Endometrium (tissue), 2 donors: ENCODE data around the gene THSD7B.
"Not testable (repeated sequence)": the region's sequence is repeated elsewhere in the genome, so short reads cannot be mapped to it uniquely, and the experiment has no call there.

Experiments
- FAIRE-seq: peaks from 2 replicates; lab custom pipeline; 2012; peaks lifted over from hg19 to GRCh38; lab: Jason Lieb, UNC
- donor health status: control.
- donor health status: control.

THSD7B gene

DNA sequence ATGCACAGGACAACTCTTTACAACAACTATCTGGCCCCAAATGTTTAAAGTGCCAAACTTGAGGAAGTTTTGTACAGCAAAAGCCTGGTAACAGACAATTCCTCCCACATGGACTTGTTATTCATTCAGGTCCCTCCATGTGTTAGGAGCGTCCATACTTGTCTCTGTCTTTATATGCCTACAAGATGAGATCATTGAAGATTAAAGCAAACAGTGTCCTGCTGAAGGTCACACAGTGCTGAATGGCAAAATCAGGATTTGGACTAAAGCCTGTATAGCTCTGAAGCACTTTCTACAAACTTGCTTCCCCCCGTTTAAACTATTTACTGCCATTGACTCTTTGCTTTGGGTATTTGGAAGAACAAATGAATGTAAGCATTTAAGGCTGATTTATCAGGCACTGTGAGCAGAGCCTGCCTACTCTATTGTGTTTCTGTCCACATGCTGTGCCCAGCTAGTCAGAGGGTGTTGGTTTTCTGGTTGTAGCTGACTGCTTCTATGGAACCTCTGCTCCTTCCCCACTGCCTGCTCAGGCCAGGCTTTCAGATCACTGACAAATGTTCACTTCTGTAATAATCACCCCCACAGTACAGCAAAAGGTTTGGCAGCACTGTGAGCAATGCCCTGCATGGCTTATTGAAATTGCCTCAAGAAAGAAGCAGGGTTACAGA, 274.3 kb downstream of the THSD7B start:
- no peak for FAIRE-seq

DNA sequence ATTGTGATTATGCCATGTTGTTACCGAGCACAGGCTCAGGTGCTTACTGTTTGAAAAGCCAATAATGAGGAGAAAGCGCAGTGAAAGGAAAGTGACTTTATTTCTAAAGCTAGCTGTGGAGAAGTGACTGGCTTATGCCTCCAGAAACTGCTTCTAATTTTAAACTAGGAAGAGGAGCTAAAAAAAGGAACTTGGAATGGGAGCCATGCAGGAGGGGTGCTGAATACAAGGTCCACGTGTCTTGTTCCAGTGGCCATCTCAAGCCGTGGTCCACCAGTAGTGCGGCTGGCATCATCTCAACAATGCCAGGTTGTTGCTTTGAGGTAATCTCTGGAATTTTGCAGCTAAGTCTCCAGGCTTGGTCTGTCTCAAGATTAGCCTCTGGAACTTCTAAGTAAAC, 282.0 kb downstream of the THSD7B start:
- FAIRE-seq, result no peak

DNA sequence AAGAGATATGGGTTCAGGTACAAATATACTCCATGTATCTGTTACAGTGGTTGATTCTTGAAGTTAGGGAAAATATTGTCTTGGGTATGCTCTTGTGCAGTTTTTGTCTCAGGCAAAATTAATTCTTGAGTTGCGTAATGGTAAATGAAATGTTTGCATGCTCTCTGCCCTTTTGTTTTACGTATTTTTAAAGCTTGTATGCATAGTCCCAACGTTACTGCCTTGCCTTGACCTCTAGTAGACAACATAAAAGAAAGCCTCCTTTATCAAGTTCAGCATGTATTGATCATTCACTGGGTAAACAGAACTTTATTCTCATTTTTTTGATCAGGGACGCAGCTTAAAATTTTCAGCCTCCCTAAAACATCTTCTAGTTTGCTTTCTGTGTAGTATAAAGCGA, 283.1 kb downstream of the THSD7B start:
- FAIRE-seq, result no peak

DNA sequence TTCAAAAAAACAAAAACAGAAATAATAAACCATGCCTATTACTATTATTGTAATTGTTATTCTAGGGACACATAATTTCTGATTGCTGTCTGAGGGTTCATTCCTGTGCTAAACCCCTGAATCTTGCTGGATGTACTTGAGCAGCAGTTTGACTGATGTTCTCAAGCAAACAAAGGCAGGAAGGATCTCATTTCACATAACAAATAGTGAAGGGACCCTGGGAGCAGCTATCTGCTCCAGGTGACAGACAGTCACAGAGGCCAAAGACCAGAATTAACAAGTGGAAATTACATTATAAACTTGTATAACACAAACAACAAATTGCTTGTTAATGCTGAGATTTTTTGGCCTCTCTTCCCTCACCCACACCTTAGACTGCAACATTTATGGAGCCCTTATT, 284.2 kb downstream of the THSD7B start:
- no peak for FAIRE-seq

DNA sequence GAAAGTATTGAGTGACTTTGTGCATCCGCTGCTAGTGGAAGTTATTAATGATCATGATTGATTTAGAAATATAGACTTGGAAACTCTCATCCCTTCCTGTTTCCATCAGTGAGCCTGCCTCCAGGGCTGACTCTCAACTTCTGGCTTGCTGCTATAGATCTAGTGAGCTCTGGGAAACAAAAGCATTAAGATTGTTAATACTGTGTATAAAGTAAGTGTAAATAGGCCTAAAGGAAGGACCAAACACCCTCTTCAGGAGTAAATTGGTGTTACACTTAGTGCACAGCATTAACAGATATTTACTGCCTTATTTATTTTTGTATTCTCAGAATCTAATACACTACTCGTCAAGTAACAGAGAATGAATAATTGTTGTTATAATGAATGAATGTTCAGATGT, 285.6 kb downstream of the THSD7B start:
- FAIRE-seq, result no peak

DNA sequence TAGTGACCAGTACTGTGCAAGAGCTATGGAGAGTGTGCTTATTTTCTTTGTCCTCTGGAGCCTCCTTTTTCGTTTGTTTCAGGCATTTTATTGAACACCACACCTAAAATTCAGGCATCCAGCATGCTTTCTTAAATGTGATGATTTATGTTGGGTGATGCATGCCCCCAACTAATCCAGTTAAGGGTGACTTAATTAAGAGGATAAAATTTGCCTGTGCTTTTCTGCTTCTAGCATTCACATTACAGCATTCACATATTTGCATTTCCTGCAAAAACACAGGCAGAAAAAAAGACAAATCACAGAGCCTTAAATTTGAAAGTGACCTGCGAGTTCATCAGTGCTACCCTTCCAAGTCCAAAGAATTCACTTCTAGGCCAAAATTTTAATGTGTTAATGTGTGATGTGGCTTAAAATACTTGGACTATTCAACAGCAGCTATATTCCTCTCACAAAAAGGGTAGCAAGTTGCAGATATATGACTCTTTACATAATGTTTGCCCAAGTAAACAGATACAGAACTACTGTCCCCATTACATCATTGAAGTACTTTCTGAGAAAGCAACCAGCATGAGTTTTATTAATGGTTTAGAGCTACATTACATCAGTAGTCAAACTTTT, 286.5 kb downstream of the THSD7B start:
- FAIRE-seq, result no peak

DNA sequence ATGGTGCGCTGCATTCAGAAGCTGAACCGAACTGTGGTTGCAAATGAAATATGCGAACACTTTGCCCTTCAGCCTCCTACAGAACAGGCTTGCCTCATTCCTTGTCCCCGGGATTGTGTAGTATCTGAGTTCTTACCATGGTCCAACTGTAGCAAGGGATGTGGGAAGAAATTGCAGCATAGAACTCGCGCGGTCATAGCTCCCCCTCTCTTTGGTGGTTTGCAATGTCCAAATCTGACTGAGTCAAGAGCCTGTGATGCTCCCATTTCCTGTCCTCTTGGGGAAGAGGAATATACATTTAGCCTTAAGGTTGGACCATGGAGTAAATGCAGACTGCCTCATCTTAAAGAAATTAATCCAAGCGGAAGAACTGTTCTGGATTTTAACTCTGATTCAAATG, 291.4 kb downstream of the THSD7B start:
- no peak for FAIRE-seq

DNA sequence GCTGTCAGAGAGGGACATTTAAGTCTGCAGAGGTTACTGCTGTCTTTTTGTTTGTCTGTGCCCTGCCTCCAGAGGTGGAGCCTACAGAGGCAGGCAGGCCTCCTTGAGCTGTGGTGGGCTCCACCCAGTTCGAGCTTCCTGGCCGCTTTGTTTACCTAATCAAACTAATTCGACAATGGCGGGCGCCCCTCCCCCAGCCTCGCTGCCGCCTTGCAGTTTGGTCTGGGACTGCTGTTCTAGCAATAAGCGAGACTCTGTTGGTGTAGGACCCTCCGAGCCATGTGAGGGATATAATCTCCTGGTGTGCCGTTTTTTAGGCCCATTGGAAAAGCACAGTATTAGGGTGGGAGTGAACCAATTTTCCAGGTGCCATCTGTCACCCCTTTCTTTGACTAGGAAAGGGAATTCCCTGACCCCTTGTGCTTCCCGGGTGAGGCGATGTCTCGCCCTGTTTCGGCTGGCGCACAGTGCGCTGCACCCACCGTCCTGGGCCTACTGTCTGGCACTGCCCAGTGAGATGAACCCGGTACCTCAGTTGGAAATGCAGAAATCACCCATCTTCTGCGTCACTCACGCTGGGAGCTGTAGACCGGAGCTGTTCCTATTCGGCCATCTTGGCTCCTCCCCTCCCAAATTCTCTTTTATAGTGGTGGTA, 310.9 kb downstream of the THSD7B start:
- not testable (repeated sequence) for FAIRE-seq

DNA sequence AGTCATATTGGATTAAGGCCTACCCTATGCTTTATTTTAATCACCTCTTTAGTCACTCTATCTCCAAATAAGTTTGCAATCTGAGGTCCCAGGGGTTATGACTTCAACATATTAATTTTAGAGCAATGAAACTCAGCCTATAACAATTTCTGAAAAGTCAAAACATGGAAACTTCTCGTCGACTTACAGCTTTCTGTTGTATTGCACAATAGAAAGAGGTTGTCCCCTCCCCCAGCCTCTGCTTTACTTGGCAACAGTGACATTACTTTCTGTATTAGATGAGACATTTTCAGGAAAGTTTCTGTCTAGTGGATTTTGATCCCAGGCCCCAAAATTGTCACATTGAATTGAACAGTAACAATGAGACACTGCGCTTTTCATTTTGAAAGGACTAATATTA, 326.4 kb downstream of the THSD7B start:
- no peak for FAIRE-seq

DNA sequence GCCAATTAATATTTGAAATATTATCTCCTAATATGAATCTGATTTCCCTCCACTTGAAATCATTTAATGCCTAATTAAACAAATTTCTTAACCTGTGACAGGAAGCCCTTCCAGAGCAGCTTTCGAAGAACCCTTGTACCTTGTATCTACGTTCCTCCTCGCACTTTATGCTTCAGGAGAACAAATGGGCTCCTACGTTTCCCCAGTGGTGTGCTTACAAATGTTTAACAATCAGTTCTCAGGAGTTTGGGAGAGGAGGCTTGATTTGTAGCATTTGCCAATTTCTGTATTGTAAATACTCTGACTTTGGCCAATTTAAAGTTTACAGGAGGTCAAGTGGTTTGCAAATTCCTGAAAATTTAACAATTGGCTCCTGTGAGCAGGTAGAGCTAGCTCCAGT, 327.8 kb downstream of the THSD7B start:
- no peak for FAIRE-seq

DNA sequence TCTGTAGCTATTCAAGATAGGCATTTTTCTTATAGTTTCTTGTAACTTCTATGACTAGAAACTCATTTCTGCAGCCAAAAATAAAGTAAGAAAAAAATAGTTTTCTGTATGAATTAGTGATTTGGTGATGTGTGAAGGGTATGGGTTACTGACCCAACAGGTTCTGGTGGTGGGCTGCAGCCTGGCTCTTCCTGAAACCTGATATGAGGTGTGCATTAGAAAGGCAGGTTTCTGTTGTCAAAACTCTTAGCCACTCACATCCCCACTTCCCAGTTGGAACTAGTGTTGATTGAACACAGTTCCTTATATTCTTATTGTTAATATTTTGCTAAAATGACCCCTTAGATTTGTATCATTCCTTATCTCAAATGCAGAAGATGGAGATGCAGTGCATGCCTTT, 330.8 kb downstream of the THSD7B start:
- no peak for FAIRE-seq

DNA sequence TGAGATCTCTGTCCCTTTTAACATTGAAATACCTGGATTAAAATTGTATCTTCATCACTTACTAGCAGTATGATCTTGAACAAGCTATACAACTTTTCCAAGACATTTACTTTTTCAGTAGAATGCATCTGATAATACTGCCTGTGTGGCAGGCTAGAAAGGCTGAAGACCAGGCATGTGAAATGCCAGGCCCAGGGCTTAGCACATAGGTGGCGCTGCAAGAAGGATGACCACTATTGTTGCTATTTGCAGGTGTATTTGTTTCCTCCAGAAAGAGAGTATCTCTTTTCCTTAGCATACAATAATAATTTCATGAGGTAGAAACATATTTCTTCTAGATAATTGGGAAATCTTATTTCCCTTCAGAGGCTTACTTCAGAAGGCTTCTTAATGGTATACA, 331.3 kb downstream of the THSD7B start:
- FAIRE-seq, result no peak

DNA sequence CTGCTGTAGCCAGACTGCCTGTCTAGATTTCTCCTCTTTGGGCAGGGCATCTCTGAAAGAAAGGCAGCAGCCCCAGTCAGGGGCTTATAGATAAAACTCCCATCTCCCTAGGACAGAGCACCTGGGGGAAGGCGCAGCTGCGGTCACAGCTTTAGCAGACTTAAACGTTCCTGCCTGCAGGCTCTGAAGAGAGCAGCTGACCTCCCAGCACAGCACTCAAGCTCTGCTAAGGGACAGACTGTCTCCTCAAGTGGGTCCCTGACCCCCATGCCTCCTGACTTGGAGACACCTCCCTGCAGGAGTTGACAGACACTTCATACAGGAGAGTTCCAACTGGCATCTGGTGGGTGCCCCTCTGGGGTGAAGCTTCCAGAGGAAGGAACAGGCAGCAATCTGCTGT, 336.5 kb downstream of the THSD7B start:
- not testable (repeated sequence) for FAIRE-seq

DNA sequence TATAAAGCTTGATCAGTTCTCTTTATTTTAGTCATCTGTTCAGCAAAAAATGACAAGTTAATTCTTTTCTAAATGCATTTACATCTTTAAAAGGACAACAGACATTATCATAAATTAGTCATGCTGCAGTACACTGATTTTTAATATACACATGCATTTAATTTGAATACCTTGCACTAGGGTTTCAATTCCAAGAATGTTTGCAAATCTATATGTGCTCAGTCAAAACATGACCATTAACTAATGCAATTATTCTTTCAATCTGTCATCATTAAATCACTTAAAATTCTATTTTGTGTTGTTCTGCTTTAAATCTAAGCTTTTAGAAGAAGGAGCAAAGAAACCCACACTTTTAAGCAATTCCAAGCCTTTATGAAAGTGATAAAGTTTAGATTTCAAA, 342.6 kb downstream of the THSD7B start:
- no peak for FAIRE-seq

DNA sequence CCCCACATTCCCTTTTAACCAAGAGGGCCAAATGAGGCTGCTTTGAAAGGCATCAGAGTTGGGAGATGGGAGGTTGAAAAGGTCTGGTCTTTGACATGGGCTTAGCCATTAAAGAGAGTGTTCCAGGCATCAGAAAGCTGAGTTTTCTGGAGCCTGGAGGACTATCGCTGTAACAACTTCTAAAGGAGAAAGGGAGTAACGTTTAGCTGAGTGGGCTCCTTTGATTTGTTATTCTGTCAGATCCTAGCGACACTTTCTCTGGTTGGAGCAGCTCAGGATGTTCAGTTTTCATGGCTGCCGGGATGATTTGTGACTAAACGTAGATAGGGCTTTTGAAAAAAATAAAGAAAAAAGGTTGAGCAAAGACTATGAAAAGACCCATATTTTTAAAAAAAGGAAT, 346.6 kb downstream of the THSD7B start:
- no peak for FAIRE-seq

DNA sequence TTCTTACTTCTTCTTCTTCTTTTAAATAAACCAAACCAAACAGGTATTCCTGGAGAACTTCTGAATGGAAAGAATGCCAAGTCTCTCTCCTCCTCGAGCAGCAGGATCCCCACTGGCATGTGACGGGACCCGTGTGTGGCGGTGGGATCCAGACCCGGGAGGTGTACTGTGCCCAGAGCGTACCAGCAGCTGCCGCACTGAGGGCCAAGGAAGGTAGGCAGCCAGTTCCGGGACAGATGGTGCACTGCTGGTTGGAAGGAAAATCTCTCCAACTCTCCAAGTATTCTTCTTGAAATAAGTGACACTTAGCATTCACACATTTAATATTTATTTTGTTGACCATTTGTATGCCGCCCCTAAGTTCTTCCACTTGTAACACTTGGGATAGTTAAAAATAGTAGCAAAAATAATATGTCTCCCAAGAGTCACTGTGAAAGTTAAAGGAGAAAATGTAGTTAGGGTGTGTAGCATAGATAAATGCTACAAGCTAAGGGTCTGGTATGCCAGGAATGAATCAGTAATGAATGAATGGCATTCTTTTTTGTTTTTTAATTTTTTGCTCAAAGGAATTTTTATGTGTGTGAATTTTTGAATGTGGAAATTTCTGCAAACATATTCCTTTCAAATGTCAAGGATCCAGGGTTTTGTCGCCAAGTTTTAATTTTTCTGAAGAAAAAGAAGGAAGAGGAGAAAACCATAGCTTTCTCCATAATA, 349.9 kb downstream of the THSD7B start:
- FAIRE-seq, result no peak

DNA sequence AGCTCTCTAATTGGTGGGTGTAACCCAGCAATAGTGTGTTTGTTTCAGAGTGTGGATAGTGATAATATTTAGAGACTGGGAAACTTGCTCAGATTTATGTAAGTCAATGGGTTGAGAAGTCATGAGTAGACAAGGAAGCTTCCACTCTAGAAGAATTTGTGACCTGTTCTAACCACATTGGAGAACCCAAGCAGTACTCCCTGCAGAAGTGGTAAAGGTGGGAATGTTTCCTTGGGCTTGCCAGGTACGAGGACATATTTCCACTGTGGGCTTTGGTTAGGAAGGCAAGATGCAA, 350.4 kb downstream of the THSD7B start:
- FAIRE-seq, result no peak

DNA sequence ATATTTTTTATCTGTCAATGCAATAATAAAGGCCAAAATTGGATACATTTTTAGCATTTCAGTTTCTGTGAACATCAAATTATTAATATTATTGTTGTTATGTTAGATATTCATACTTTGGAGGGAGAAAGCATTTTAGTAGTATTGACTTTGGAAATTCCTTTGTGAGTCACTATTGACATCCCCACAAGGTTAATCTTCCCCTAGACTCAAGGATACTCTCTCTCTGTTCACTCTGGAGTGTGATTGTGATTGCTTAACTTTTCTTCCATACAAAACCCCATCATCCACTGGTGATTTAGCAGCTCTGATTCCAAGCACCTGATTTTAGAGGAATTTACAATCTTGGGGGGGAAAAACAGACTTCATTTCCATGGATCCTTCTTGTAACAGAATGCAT, 352.0 kb downstream of the THSD7B start:
- FAIRE-seq, result no peak

DNA sequence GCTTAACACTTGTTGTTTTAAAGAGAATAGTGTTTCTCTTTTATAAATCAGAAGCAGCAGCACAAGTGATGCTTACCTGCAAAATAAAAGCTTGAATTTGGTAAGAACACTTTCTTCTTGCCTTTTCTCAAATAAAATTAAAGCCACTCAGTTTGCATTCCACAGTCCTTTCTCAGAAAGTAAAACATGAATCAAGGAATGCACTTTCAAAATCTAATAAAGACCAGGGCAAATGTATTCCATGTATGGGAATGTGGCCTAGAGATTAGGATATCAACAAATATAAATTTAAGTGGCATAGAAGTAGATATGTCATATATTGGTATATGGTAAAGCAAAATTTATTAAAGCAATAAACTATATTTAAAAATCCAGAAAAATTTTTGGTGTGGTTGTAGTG, 352.8 kb downstream of the THSD7B start:
- no peak for FAIRE-seq

DNA sequence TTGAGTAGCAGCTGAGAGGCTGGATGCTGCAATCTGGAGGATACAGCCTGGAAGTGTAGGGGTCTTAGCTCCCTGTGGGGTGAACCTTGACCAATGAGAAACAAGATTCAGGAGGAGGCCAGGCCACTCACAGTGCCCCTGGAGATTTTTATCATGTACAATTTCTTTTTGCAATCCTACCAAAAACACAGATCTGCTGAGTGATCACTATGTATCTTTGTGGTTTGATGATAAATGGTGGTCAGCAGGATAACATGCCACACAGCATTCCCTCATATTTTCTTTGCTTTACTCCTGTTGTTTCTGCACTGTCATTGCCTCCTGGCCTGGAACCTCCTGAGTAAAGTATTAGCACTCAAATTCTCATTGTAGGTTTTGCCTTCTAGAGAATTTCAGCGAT, 357.9 kb downstream of the THSD7B start:
- FAIRE-seq, result no peak

DNA sequence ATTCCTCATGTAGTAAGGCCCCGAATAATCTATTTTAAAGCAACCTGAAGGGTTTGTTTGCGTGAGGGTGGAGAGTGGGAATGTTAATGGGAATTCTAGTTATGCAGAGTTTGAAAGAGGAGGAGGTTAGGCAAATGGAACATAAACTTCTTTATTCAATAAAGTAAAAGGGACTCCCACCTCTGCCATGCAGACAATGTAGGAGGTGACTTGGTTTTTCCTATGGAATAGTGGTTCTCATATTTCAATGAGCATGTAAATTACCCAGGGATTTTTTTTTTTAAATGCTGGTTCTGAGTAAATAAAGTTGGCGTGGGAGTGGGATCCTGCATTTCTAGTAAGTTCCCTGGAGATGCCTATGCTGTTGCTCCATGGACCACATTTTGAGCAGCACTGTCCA, 367.9 kb downstream of the THSD7B start:
- no peak for FAIRE-seq

DNA sequence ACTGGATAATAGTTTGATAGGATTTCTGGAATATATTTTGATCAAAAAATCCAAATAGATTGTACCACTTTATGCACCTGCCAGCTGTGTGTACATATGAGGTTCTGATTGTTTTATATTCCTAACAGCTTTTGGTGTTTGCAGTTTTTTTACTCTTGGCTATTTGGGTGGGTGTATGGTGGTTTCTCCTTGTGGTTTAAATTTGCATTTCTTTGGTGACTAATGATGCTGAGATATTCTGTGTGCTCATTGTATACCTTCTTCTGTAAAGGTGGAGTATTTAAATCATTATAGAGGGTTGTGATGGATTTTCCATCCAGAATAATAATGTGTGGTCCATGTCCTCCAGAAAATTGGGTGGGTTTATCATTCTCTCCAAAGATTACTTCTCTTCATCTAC, 372.9 kb downstream of the THSD7B start:
- FAIRE-seq, result no peak

DNA sequence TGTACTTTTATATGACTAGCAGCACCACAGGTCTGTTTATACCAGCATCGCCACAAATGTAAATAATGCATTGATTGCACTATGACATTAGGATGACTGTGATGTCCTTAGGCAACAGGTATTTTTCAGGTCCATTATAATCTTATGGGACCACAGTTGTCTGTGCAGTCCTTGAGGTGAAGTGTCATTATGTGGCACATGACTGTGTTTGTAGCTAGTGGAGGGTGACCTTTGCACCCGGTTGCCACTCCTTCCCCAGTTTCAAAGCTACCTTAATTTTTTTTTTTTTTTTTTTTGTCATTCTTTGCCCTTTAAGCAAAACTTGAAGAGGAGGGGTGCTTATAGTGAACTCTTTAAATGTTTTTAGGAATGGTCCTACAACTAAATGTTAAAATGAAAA, 386.4 kb downstream of the THSD7B start:
- FAIRE-seq, result no peak

DNA sequence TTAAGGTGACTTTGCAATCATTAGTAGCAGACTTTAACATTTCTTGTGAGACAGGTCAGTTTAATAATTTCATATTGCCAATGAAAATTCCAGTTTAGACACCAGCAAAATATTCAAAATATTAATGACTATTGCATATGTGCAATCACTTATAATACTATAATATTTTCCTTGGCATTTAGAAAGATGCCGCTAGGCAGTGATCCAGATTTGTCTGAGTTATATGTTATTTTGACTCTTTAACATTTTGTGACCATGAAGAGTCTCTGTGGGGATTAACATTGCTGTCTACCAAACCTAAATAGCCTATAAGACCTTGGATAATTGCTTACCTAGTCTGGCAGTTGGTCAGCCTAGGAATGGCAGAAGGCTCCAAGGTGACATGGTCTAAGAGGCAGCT, 389.6 kb downstream of the THSD7B start:
- no peak for FAIRE-seq
